Measurements from ENCODE around the gene UBQLN4. TPM values are rescaled to one million over a fixed set of nuclear protein-coding genes. Genes with fewer than 3 reads are reported as not detected.
A peak's percentile ranks its signal among the peaks of the same experiment; 100 is the strongest.

The UBQLN4 gene
- polyA plus RNA-seq (2012; ENCODE audit: insufficient read depth, insufficient read length, low read depth), result 49.7 TPM

GRCh38 chr1:156053768-156054499 is at the start of gene UBQLN4:
Gene UBQLN4, minus strand, starts transcription at chr1:156053798. Its CDS starts 97 bp downstream, at chr1:156053701.
- Histone ChIP-seq H3K9me3 (no peaks in the 10 kb centered on the region), H3K36me3 (peaks cover 16% of the 10 kb centered on the region), H3K27me3 (no peaks in the 10 kb centered on the region), H3K4me3 (ENCODE audit: low read depth, low read length) (peak within 1 kb of the TSS; percentile 95), H3K4me1 (no peaks in the 10 kb centered on the region)
- DNase-seq, result peak; percentile 93
- peak; percentile 26 for TF ChIP-seq CTCF (IDR thresholded peaks at IDR 0.05; ENCODE audit: low read depth, low read length)

DNA sequence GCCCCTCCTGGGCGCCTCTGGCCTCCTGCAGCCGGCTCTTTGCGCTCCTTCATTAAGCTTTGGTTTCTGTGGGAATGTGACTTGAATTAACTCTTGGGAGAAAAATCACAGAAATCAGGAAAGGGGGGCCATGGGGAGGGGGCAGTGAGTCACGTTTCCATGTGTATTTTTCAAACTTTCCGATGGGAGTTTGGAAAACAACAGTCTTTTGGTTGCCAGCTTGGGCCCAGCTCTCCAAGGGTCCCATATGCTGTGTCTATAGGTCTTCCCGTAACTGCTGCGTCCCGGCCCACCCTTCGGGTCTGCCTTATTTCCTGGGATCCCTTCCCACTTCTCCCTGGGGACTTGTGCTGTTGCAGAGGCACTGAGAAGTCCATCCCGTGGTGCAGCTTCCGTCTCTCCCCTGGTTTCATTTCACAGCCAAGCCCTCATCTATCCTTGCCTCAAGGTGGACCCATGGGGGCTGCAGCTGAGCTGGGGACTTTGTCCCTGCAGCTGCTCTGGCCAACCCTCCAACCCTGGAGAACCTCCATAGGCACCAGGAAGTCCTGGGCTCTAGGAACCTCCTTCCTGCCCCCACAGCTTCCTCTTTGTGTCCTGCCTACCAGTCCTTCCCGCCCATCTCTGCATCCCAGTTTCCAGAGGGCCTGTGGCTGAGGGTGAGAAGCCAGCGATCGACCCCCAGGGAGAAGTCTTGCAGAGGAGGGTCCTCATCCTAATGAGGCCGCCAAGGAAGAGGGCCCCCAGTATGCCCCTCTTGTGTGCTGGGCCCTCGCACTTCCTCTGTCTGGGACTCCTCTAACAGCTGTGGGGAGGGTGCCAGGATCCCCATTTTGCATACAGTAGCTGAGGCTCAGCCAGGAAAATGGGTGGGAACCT is 49.3 kb upstream of the UBQLN4 start:
- no peak for TF ChIP-seq CTCF (IDR thresholded peaks at IDR 0.05; ENCODE audit: low read depth, low read length)
- Histone ChIP-seq H3K9me3 (no peaks in the 10 kb centered on the region), H3K4me3 (ENCODE audit: low read depth, low read length) (no peak overlapping the region), H3K27me3 (no peaks in the 10 kb centered on the region), H3K4me1 (peaks cover 46% of the 10 kb centered on the region), H3K36me3 (no peaks in the 10 kb centered on the region)
- no peak for DNase-seq

GRCh38 chr1:156101880-156102279 is 48.3 kb upstream of the UBQLN4 start:
- DNase-seq, result no peak
- Histone ChIP-seq H3K27me3 (no peaks in the 10 kb centered on the region), H3K36me3 (no peaks in the 10 kb centered on the region), H3K4me1 (peaks cover 42% of the 10 kb centered on the region), H3K4me3 (ENCODE audit: low read depth, low read length) (no peak overlapping the region), H3K9me3 (no peaks in the 10 kb centered on the region)
- no peak for TF ChIP-seq CTCF (IDR thresholded peaks at IDR 0.05; ENCODE audit: low read depth, low read length)

DNA sequence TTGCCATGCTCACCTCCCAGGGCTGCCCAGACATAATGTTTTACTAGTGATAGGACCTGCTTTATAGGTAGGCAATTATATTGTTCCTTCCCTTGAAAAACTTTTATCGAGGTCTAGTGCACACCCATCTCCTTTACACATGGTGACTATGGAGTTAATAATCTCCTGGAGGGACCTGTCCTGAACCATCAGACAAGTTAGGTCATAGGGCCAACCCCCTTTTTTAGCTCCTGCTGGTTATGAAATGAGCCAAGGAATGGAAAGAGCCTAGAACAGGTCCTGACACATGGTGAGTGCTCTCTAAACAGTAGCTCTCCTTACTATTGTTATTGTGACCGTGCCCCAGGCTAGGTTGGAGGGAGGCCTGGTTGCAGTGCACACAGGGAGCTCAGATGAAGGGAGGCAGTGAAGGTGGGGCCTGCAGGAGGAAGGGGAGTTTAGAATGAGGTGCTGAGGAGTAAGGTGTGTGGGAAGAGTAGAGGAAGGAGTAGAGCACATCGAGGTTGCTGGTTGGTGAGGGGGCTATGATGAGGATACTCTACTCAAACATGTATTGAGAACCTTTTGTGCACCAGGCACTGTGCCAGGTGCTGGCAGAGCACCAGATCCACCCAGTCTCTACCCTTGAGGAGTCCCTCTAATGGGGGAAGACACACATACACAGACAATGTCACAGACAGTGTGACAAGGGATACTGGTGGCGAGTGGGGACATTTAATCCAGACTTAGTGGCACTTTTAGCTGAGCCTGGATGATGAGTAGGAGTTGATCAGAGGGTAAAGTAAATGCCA is 46.8 kb upstream of the UBQLN4 start:
- DNase-seq, result no peak
- no peaks in the 10 kb centered on the region for H3K27me3 ChIP-seq
- H3K9me3 ChIP-seq, result no peaks in the 10 kb centered on the region
- no peaks in the 10 kb centered on the region for H3K36me3 ChIP-seq
- no peak for TF ChIP-seq CTCF (IDR thresholded peaks at IDR 0.05; ENCODE audit: low read depth, low read length)
- no peak overlapping the region for H3K4me3 ChIP-seq (ENCODE audit: low read depth, low read length)
- peaks cover 37% of the 10 kb centered on the region for H3K4me1 ChIP-seq

GRCh38 chr1:156099282-156099681 is 45.7 kb upstream of the UBQLN4 start:
- Histone ChIP-seq H3K4me1 (peaks cover 26% of the 10 kb centered on the region), H3K36me3 (no peaks in the 10 kb centered on the region), H3K27me3 (no peaks in the 10 kb centered on the region), H3K4me3 (ENCODE audit: low read depth, low read length) (no peak overlapping the region), H3K9me3 (no peaks in the 10 kb centered on the region)
- no peak for TF ChIP-seq CTCF (IDR thresholded peaks at IDR 0.05; ENCODE audit: low read depth, low read length)
- no peak for DNase-seq
